Small intestine (tissue), 7 donors: ENCODE data around the gene UMODL1. TPM values are rescaled to one million over a fixed set of nuclear protein-coding genes. Genes with fewer than 3 reads are reported as not detected.

Experiments
- DNase-seq, 2 donors: peaks; one replicate each; pipeline versions ENCODE4 v3.0.0 to v3.0.0-alpha.2; 2013
- FAIRE-seq: peaks from 2 replicates; lab custom pipeline; 2012; peaks lifted over from hg19 to GRCh38; lab: Jason Lieb, UNC
- H3K27ac ChIP-seq, 3 donors: one replicate each; pipeline ENCODE4 v1.5.1; 2013; ENCODE audit warnings: low read length in 2 of 3, mild to moderate bottlenecking in 2 of 3, control low read depth in 1 of 3, inconsistent platforms in 1 of 3, low read depth in 1 of 3, moderate library complexity in 1 of 3
- H3K27me3 ChIP-seq, 3 donors: one replicate each; pipeline ENCODE4 v1.6.1; 2013; ENCODE audit warnings: low read length in 3 of 3, inconsistent platforms in 1 of 3; ENCODE audit not compliant: control insufficient read depth in 3 of 3, insufficient read depth in 3 of 3
- H3K36me3 ChIP-seq, 3 donors: one replicate each; pipeline ENCODE4 v1.6.1; 2013; ENCODE audit warnings: low read length in 3 of 3, inconsistent platforms in 1 of 3, low read depth in 1 of 3, mild to moderate bottlenecking in 1 of 3, moderate library complexity in 1 of 3; ENCODE audit not compliant: control insufficient read depth in 3 of 3, insufficient read depth in 2 of 3
- H3K4me1 ChIP-seq, 3 donors: one replicate each; pipeline ENCODE4 v1.6.1; 2013; ENCODE audit warnings: low read length in 2 of 3, inconsistent platforms in 1 of 3, low read depth in 1 of 3, mild to moderate bottlenecking in 1 of 3, moderate library complexity in 1 of 3; ENCODE audit not compliant: control insufficient read depth in 3 of 3, insufficient read depth in 2 of 3
- H3K4me3 ChIP-seq, 3 donors: one replicate each; pipeline ENCODE4 v1.5.1; 2013; ENCODE audit warnings: low read length in 3 of 3, control low read depth in 1 of 3, inconsistent platforms in 1 of 3, low read depth in 1 of 3, mild to moderate bottlenecking in 1 of 3, moderate library complexity in 1 of 3
- H3K9me3 ChIP-seq, 2 donors: one replicate each; pipeline ENCODE4 v1.6.1; 2013; ENCODE audit warnings: low read depth in 1 of 2, low read length in 1 of 2; ENCODE audit not compliant: control insufficient read depth in 2 of 2, insufficient read depth in 1 of 2
- WGBS, 3 donors: extraction: QIAGEN DNeasy Blood & Tissue Kit; methylation state at CpG; one replicate each; pipeline ENCODE4 v1.1.7; 2013; 5-methylcytosine and 5-hydroxymethylcytosine counted together
- polyA plus RNA-seq, 4 donors: library from polyadenylated mRNA; stranded (reverse) in 3 of 4; unstranded in 1 of 4; fragments of 200-250 nt in 3 of 4; fragments of 120-200 nt in 1 of 4; gene quantifications; one replicate each; pipeline versions ENCODE4 v1.2.1 to v1.2.3, GENCODE V29; 2013
- donor health status: healthy with polysubstance abuse.
- donor health status: control.
- donor health status: control.
- donor health status: Bipolar disorder and iron deficiency.
- donor health status: healthy.

UMODL1 gene
- polyA plus RNA-seq, 4 donors: 0.43 to 0.67 (median 0.44) TPM; not detected in 1

GRCh38 chr21:42151148-42151947, 80.2 kb downstream of the UMODL1 start:
- FAIRE-seq (no peak), DNase-seq (no peak)

GRCh38 chr21:42151948-42152220, 80.8 kb downstream of the UMODL1 start:
- Histone ChIP-seq H3K4me3 (no peak overlapping the region), H3K9me3 (no peaks in the 10 kb centered on the region), H3K4me1 (peaks cover 0 to 5% (median 0%) of the 10 kb centered on the region in 3 donors), H3K27me3 (peaks cover 0 to 4% (median 0%) of the 10 kb centered on the region in 3 donors), H3K27ac (no peak overlapping the region), H3K36me3 (no peaks in the 10 kb centered on the region)
- FAIRE-seq (no peak), DNase-seq (no peak)

More at GRCh38 chr21:42151148-42151947, 80.2 kb downstream of the UMODL1 start:
- Histone ChIP-seq H3K4me1 (peaks cover 0 to 5% (median 0%) of the 10 kb centered on the region in 3 donors), H3K36me3 (no peaks in the 10 kb centered on the region), H3K4me3 (no peak overlapping the region), H3K9me3 (no peaks in the 10 kb centered on the region), H3K27me3 (peaks cover 0 to 4% (median 0%) of the 10 kb centered on the region in 3 donors), H3K27ac (no peak overlapping the region)
- 69 to 78% (median 75%) methylated on average over 12 of the region's 12 CpGs for WGBS, 3 donors

GRCh38 chr21:42153046-42153686, 82.0 kb downstream of the UMODL1 start:
- Histone ChIP-seq H3K27ac (no peak overlapping the region), H3K4me3 (no peak overlapping the region), H3K27me3 (peaks cover 0 to 4% (median 0%) of the 10 kb centered on the region in 3 donors), H3K36me3 (no peaks in the 10 kb centered on the region), H3K4me1 (peaks cover 0 to 5% (median 0%) of the 10 kb centered on the region in 3 donors), H3K9me3 (no peaks in the 10 kb centered on the region)
- WGBS, 3 donors: 92 to 93% (median 92%) methylated on average over 15 of the region's 15 CpGs
- FAIRE-seq (no peak), DNase-seq (no peak)

- 83 to 88% (median 87%) methylated on average over 13 of the region's 13 CpGs for WGBS, 3 donors
- H3K27me3 ChIP-seq: peaks cover 0 to 4% (median 0%) of the 10 kb centered on the region in 3 donors
- H3K4me1 ChIP-seq: peaks cover 0 to 5% (median 0%) of the 10 kb centered on the region in 3 donors
- H3K27ac ChIP-seq: no peak overlapping the region
- no peaks in the 10 kb centered on the region for H3K36me3 ChIP-seq
- DNase-seq: no peak
- no peaks in the 10 kb centered on the region for H3K9me3 ChIP-seq
- no peak for FAIRE-seq
- no peak overlapping the region for H3K4me3 ChIP-seq
Observed at GRCh38 chr21:42153746-42154145, 82.6 kb downstream of the UMODL1 start.

- DNase-seq: no peak
- Histone ChIP-seq H3K27ac (no peak overlapping the region), H3K9me3 (no peaks in the 10 kb centered on the region), H3K4me3 (no peak overlapping the region), H3K36me3 (no peaks in the 10 kb centered on the region), H3K27me3 (peaks cover 0 to 4% (median 0%) of the 10 kb centered on the region in 3 donors), H3K4me1 (peaks cover 0 to 5% (median 0%) of the 10 kb centered on the region in 3 donors)
- 76 to 89% (median 83%) methylated on average over 16 to 17 of the region's 17 CpGs for WGBS, 3 donors
- FAIRE-seq: no peak
Observed at GRCh38 chr21:42154237-42155044, 83.3 kb downstream of the UMODL1 start.

GRCh38 chr21:42155045-42155855, 84.1 kb downstream of the UMODL1 start:
- no peak for FAIRE-seq
- Histone ChIP-seq H3K36me3 (no peaks in the 10 kb centered on the region), H3K27ac (no peak overlapping the region), H3K4me1 (peaks cover 0 to 5% (median 0%) of the 10 kb centered on the region in 3 donors), H3K9me3 (no peaks in the 10 kb centered on the region), H3K4me3 (no peak overlapping the region), H3K27me3 (peaks cover 0 to 4% (median 0%) of the 10 kb centered on the region in 3 donors)
- DNase-seq: no peak
- WGBS, 3 donors: 81 to 82% (median 81%) methylated on average over 23 of the region's 23 CpGs

GRCh38 chr21:42156690-42157605, 85.8 kb downstream of the UMODL1 start:
- Histone ChIP-seq H3K4me3 (no peak overlapping the region), H3K36me3 (no peaks in the 10 kb centered on the region), H3K4me1 (peaks cover 0 to 5% (median 0%) of the 10 kb centered on the region in 3 donors), H3K9me3 (no peaks in the 10 kb centered on the region), H3K27me3 (peaks cover 0 to 4% (median 0%) of the 10 kb centered on the region in 3 donors), H3K27ac (no peak overlapping the region)
- 35 to 57% (median 51%) methylated on average over 20 of the region's 20 CpGs for WGBS, 3 donors
- no peak for FAIRE-seq
- no peak for DNase-seq
